SK-N-SH treated with all-trans-retinoic acid at 6 μM for 48 hours (cell line): ENCODE measurements around the gene BST1.

ENCODE experiments used
- ARNTL ChIP-seq: fragments of 450-650 bp; formaldehyde crosslinking; IDR thresholded peaks from 2 replicates; pipeline ENCODE4 v1.5.0; 2020; ENCODE audit warnings: low read depth, mild to moderate bottlenecking, moderate library complexity, borderline replicate concordance
- BACH2 ChIP-seq: fragments of 250-450 bp; sonication (Bioruptor Pico); IDR thresholded peaks from 2 replicates; pipeline ENCODE4 v1.9.0; 2021; ENCODE audit warnings: mild to moderate bottlenecking, borderline replicate concordance
- CSDC2 ChIP-seq: fragments of 250-450 bp; sonication (Bioruptor Pico); IDR thresholded peaks from 2 replicates; pipeline ENCODE4 v1.5.0; 2020; ENCODE audit warnings: mild to moderate bottlenecking, moderate library complexity
- CSRNP3 ChIP-seq: fragments of 250-450 bp; sonication (Bioruptor Pico); IDR thresholded peaks from 2 replicates; pipeline ENCODE4 v1.5.1; 2021; ENCODE audit warnings: mild to moderate bottlenecking, moderate library complexity
- GLIS3 ChIP-seq: fragments of 250-450 bp; sonication (Bioruptor Pico); IDR thresholded peaks from 2 replicates; pipeline ENCODE4 v1.5.0; 2020; ENCODE audit warnings: mild to moderate bottlenecking, moderate library complexity
- OSR1 ChIP-seq: fragments of 250-450 bp; sonication (Bioruptor Pico); IDR thresholded peaks from 2 replicates; pipeline ENCODE4 v1.8.0; 2022; ENCODE audit warnings: moderate library complexity, mild to moderate bottlenecking, inconsistent platforms
- SNAI2 ChIP-seq: fragments of 250-450 bp; sonication (Bioruptor Pico); IDR thresholded peaks from 2 replicates; pipeline ENCODE4 v1.5.0; 2020; ENCODE audit warnings: mild to moderate bottlenecking, moderate library complexity
- TCF4 ChIP-seq: fragments of 250-450 bp; sonication (Bioruptor Pico); IDR thresholded peaks from 2 replicates; pipeline ENCODE4 v1.8.0; 2021; ENCODE audit warnings: mild to moderate bottlenecking, moderate library complexity, borderline replicate concordance
- TF ChIP-seq, protein P1 (sequence below): fragments of 250-450 bp; sonication (Bioruptor Pico); IDR thresholded peaks from 2 replicates; pipeline ENCODE4 v1.8.0; 2020; ENCODE audit warnings: mild to moderate bottlenecking, moderate library complexity, borderline replicate concordance
- TF ChIP-seq, protein P2 (sequence below): fragments of 250-450 bp; sonication (Bioruptor Pico); IDR thresholded peaks from 2 replicates; pipeline ENCODE4 v1.5.0; 2020; ENCODE audit warnings: mild to moderate bottlenecking, moderate library complexity

GRCh38 chr4:15746110-15746509 lies 43.2 kb downstream of the BST1 start:
- TF ChIP-seq GLIS3 (CRISPR knock-in tag) (no peak), SNAI2 (CRISPR knock-in tag) (no peak), OSR1 (CRISPR knock-in tag) (no peak), ARNTL (CRISPR knock-in tag) (no peak), CSDC2 (CRISPR knock-in tag) (no peak), BACH2 (CRISPR knock-in tag) (no peak), CSRNP3 (CRISPR knock-in tag) (no peak), TCF4 (no peak)
- TF ChIP-seq, protein P1, sequence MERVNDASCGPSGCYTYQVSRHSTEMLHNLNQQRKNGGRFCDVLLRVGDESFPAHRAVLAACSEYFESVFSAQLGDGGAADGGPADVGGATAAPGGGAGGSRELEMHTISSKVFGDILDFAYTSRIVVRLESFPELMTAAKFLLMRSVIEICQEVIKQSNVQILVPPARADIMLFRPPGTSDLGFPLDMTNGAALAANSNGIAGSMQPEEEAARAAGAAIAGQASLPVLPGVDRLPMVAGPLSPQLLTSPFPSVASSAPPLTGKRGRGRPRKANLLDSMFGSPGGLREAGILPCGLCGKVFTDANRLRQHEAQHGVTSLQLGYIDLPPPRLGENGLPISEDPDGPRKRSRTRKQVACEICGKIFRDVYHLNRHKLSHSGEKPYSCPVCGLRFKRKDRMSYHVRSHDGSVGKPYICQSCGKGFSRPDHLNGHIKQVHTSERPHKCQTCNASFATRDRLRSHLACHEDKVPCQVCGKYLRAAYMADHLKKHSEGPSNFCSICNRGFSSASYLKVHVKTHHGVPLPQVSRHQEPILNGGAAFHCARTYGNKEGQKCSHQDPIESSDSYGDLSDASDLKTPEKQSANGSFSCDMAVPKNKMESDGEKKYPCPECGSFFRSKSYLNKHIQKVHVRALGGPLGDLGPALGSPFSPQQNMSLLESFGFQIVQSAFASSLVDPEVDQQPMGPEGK = no peak
- TF ChIP-seq, protein P2, sequence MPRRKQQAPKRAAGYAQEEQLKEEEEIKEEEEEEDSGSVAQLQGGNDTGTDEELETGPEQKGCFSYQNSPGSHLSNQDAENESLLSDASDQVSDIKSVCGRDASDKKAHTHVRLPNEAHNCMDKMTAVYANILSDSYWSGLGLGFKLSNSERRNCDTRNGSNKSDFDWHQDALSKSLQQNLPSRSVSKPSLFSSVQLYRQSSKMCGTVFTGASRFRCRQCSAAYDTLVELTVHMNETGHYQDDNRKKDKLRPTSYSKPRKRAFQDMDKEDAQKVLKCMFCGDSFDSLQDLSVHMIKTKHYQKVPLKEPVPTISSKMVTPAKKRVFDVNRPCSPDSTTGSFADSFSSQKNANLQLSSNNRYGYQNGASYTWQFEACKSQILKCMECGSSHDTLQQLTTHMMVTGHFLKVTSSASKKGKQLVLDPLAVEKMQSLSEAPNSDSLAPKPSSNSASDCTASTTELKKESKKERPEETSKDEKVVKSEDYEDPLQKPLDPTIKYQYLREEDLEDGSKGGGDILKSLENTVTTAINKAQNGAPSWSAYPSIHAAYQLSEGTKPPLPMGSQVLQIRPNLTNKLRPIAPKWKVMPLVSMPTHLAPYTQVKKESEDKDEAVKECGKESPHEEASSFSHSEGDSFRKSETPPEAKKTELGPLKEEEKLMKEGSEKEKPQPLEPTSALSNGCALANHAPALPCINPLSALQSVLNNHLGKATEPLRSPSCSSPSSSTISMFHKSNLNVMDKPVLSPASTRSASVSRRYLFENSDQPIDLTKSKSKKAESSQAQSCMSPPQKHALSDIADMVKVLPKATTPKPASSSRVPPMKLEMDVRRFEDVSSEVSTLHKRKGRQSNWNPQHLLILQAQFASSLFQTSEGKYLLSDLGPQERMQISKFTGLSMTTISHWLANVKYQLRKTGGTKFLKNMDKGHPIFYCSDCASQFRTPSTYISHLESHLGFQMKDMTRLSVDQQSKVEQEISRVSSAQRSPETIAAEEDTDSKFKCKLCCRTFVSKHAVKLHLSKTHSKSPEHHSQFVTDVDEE (CRISPR knock-in tag) = no peak
